Subcutaneous adipose tissue (tissue), 4 donors: ENCODE results near the gene CLIC6. TPM values are rescaled to one million over a fixed set of nuclear protein-coding genes. Genes with fewer than 3 reads are reported as not detected.

Experiments used
- CTCF ChIP-seq: fragments of 450-650 bp; IDR thresholded peaks from one replicate; pipeline ENCODE4 v1.5.1; 2016; ENCODE audit warnings: low read depth, mild to moderate bottlenecking, control low read depth, antibody characterized with exemption, moderate library complexity
- total RNA-seq, 4 donors: library from RNA; depleted of rRNA; stranded (reverse); fragments of >200 nt; gene quantifications; one replicate each; pipeline ENCODE4 v1.1.0, GENCODE V29; 2016

The CLIC6 gene
- total RNA-seq, 4 donors from 2014 or later, result 10.4 to 37.7 (median 20.3) TPM

DNA sequence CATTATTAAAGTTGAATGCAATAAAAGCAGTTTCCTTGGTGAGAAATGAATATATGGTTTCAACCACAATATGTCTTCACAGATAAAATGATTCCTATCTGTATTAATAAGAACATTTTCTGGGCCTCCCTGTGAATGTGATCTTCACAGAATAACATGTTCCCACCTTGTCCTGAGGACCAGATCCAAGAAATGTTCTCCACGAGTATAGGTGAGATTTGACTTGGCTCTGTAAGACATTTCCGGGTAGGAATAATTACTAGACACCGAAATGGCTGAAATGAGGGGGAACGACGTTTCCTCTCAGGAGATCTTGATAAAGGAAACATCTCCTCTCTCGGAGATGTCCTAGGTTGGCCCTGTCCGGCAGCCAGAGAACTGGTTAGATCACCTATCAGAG, 61.4 kb downstream of the CLIC6 start:
- no peak for TF ChIP-seq CTCF

GRCh38 chr21:34730756-34731445, 62.1 kb downstream of the CLIC6 start:
- no peak for TF ChIP-seq CTCF

GRCh38 chr21:34732388-34732821, 63.6 kb downstream of the CLIC6 start:
- no peak for TF ChIP-seq CTCF

- no peak for TF ChIP-seq CTCF
Observed at GRCh38 chr21:34733852-34734251, 65.1 kb downstream of the CLIC6 start.

GRCh38 chr21:34734696-34735095, 65.9 kb downstream of the CLIC6 start:
- TF ChIP-seq CTCF, result no peak

- TF ChIP-seq CTCF, result no peak
Observed at GRCh38 chr21:34736116-34736874, 67.5 kb downstream of the CLIC6 start.

DNA sequence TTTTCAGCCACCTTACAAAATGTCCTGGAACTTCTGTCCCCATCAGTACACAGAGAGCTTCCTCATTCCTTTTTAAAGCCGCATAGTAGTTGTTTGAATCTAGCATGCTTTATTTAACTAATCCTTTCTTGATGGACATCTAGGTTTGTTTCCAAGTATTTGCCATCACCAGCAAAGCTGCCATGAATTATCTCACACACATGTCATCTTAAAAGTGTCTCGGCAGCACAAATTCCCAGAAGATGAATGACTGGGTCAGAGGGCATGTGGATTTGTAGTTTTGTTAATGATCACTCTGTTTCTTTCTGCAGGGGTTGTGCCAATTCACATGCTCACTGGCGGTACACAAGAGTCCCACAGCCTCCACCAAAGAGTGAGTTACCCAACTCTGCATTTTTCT, 68.3 kb downstream of the CLIC6 start:
- no peak for TF ChIP-seq CTCF
